ENCODE measurements around the gene PRKCG.
"Not testable (repeated sequence)": the region's sequence is repeated elsewhere in the genome, so short reads cannot be mapped to it uniquely, and the experiment has no call there.

PRKCG gene

DNA sequence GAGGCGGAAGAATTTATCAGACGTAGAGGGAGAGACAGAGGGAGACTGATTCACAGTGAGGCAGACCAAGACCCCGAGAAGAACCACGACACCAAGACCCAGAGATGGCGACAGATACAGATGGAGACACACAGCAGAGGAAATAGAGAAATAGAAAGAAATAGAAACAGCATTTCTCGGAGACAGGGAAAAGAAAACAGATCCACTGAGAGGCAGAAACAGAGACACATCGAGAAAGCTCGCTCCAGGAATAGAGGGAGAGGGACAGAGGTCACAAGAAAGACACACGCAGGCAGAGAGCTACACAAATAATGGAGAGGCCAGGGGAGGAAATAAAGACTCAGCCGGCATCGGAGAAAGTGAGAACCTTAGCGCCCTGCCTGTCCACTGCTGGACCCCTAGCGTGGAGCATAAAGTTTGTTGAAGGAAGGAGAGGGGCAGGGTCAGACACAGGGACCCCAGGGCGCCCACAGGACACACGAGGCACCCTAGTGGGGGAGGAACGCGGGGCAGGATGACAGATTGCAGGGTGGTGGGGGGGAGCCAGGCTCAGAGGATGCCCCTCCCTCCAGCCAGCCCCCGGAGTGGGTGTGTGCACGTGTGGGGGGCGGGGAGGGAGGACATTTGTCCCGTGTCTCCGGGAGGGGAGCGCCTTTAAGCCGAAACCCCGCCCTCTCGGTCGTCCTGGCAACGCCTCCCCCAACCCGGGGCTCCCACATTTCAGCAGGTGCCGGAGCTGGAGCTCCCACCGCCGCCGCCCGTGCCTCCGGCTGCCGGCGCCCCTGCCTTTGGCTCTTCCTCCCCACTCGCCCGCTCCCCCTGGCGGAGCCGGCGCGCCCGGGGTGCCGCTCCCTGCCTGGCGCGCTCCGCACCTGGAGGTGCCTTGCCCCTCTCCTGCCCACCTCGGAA lies at the start of gene PRKCG:
TSS of gene PRKCG (plus strand) at position 716 of the 909 bp plus-strand sequence. CDS start 298 bp downstream, outside the sequence.
- DNase-seq: no peak

DNA sequence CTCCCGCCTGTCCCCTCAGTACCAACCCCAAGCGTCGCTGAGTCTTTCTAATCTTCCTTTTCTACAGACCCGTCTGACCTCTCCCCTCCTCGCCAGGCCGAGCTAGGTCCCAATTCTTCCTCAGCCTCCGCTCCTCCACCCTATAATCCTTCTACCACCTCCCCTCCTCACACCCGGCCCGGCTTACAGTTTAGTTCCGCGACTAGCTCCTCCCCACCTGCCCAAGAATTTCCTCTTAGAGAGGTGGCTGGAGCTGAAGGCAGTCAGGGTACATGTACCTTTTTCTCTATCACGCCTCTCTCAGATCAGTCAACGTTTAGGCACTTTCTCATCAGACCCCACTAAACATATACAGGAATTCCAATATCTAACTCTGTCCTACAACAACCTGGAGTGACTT lies 49.1 kb upstream of the PRKCG start:
- DNase-seq: not testable (repeated sequence)

GRCh38 chr19:53838446-53838845 lies 43.6 kb upstream of the PRKCG start:
- DNase-seq: not testable (repeated sequence)

DNA sequence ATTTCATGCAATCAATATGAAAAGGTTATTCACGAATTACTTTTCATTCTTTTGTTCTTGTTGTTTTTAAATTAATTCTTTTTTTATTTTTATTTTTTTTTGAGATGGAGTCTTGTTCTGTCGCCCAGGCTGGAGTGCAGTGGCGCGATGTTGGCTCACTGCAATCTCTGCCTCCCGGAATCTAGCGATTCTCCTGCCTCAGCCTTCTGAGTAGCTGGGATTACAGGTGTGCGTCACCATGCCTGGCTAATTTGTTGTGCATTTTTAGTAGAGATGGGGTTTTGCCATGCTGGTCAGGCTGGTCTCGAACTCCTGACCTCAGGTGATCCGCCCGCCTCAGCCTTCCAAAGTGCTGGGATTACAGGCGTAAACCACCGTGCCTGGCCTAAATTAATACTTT lies 41.8 kb upstream of the PRKCG start:
- not testable (repeated sequence) for DNase-seq

DNA sequence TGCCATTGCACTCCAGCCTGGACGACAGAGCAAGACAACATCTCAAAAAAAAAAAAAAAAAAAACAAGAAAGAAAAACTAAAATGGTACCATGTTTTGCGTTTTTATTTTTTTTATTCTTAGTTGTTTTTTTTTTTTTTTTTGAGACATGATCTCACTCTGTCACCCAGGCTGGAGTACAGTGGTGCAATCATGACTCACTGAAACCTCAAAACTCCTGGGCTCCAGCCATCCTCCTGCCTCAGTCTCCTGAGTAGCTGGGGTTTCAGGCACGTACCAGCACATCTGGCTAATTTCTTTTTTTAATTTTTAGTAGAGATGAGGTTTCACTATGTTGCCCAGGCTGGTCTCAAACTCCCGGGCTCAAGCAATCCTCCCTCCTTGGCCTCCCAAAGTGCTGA lies 41.1 kb upstream of the PRKCG start:
- DNase-seq: not testable (repeated sequence)

DNA sequence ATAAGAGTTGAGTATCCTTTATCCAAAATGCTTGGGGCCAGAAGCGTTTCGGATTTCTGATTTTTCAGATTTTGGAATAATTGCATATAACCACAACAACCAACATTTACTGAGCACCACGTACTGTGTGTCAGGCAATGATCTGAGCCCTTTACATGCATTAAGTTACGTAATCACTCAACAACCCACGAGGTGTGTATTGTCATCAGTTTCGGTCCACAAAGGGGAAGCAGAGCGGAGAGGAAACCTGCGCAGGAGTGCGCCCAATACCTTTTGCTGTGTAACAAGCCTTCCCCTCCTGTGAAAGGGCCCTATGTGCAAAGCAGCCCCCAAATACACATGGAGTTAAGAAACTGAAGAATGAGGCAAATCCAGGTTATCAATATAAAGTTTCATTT lies 37.1 kb upstream of the PRKCG start:
- DNase-seq: no peak

DNA sequence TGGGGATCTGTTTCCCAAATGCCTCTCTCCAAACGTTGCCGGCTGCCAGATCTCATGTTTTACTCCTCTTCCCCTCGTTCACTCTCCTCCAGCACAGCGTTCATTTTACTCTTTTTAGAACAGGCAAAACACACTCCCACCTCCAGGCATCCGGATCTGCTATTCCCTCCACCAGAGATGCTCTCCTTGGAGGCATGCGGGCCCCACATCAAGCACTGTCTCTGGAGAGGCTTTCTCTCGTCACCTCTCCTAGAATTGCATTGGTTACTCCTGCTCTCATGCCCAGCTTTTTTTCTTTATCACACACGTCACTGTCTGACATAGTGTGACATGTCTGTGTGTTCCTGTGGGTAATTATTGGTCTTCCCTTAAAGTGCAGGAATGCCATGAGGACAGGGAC lies 34.4 kb upstream of the PRKCG start:
- no peak for DNase-seq

DNA sequence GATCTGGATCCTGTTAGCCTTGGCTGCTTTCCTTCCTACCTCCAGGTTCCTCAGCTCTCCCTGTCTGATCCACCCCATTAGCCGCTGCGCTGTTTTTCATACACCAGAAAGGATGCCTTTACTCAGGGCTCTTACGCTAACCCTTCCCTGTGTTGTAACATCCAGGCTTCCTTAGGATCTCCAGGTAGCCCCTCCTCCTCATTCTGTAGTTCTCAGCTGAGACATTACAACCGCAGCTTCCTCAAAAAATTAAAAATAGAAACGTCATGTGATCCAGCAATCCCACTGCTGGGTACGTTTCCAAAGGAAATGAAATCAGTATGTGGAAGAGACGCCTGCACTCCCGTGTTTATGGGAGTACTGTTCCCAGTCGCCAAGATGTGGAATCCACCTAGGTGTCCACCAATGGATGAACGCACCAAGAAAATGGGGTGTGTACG lies 32.7 kb upstream of the PRKCG start:
- no peak for DNase-seq

- DNase-seq: no peak
Measured at GRCh38 chr19:53853707-53854106, 28.3 kb upstream of the PRKCG start.

DNA sequence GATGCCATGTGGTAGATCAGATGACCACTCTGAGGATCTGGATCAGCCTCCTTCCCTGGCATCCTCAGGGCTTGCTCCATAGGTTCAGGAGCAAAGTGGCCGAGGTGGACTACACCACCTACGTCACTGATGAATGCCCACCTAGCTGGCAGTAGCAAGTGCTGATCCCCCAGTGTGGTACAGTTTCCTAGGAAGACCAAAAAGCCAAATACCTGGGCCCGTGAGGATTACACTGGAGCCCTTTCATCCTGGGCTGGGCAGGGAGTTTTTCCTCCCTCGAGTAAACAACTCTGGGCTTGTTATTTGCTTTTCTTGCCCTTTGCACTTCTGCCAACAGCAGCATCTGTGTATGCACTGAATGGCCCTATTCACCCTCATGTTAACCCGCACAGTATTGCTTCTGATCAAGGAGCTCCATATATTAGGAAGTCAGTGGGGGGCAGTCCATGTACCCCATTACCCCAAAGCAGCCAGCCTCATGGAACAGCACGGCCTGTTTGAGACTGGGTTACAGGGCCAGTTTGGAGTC lies 17.6 kb upstream of the PRKCG start:
- DNase-seq: peak; percentile 30

DNA sequence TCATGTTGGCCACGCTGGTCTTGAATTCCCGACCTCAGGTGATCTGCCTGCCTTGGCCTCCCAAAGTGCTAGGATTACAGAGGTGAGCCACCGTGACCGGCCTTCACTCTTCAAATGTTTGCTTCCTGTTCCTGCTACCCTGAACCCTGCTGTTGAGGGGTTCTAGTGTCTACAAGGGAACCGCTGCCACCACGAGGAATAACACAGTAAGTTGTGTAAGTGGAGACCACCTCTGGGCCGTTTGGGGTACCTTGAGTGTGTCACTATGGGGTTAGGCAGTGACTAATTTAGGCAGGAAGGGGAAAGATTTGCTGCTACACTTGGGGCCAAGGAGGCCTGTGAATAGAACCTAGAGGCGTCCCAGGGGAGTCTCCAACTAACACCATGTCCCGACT lies 16.5 kb upstream of the PRKCG start:
- DNase-seq: no peak

- DNase-seq: peak; percentile 32
Measured at GRCh38 chr19:53865918-53866864, 15.8 kb upstream of the PRKCG start.

GRCh38 chr19:53866865-53867224 lies 15.2 kb upstream of the PRKCG start:
- no peak for DNase-seq

GRCh38 chr19:53867225-53868090 lies 14.5 kb upstream of the PRKCG start, which contains the start of gene MYADM:
Gene MYADM, plus strand, starts transcription at chr19:53867883. Its CDS starts 5,647 bp downstream, at chr19:53873530.
- DNase-seq: peak; percentile 90

DNA sequence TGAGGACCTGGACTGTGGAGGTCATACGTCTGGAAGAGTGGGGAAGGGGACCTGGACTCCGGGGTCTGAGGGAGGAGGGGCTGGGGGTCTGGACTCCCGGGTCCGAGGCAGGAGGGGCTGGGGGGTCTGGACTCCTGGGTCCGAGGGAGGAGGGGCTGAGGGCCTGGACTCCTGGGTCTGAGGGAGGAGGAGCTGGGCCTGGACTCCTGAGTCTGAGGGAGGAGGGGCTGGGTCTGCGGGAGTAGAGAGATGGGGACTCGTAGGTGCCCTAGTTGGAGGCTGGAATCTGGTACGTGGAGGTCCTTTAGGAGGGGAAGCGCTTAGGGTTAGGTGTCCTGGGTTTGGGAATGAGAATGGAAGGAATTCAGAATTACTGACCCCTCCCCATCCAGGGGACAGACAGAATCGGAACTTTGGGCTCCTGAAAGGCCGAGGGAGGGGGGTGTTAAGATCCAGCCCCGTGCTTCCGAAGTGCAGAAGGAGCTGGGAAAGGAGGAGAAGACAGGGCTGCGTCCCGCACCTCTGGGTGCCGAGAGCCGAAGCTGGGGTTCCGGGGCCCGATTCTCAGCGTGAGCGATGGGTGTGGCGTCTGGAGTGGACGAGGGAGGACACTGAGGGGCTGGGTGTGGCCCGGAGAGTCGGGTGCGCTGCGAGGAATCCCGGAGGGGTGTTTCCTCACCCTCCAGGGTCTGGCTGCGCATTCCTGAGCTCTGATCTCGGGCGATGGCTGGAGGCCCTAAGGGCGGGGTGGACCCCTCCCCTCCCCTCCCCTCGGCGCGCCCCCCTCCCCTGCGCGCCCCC lies 13.7 kb upstream of the PRKCG start:
- DNase-seq: no peak

- peak; percentile 53 for DNase-seq
Measured at GRCh38 chr19:53868892-53869804, 12.8 kb upstream of the PRKCG start.

GRCh38 chr19:53869805-53870484 lies 12.1 kb upstream of the PRKCG start:
- not testable (repeated sequence) for DNase-seq

- no peak for DNase-seq
Measured at GRCh38 chr19:53870485-53870844, 11.5 kb upstream of the PRKCG start.

GRCh38 chr19:53871454-53871853 lies 10.5 kb upstream of the PRKCG start:
- DNase-seq: no peak

- no peak for DNase-seq
Measured at GRCh38 chr19:53872762-53873161, 9.2 kb upstream of the PRKCG start.
